GM21737 (cell line): ENCODE measurements around the gene TBC1D22B.

ENCODE experiments used
- ATAC-seq: cut with Tn5 transposase; IDR thresholded peaks from one replicate; pipeline ENCODE4 v1.9.1; 2021; ENCODE audit warnings: mild to moderate bottlenecking, moderate library complexity; ENCODE audit not compliant: unreplicated experiment

TBC1D22B gene

DNA sequence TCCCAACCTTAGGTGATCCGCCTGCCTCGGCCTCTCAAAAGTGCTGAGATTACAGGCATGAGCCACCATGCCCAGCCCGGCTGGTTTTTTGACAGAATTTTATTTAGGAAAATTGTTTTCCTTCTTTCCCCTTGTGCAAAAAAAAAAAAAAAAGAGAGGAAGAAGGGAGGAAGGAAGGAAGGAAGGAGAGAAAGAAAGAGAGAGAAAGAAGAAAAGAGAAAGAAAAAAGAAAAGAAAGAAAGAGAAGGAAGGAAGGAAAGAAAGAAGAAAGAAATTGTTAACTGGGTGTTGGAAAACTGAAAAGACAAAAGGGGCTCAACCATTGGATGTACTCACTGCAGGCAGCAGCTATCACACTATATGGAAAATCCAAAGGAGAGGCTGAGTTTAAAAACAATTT, 94.8 kb downstream of the TBC1D22B start:
- no peak for ATAC-seq

DNA sequence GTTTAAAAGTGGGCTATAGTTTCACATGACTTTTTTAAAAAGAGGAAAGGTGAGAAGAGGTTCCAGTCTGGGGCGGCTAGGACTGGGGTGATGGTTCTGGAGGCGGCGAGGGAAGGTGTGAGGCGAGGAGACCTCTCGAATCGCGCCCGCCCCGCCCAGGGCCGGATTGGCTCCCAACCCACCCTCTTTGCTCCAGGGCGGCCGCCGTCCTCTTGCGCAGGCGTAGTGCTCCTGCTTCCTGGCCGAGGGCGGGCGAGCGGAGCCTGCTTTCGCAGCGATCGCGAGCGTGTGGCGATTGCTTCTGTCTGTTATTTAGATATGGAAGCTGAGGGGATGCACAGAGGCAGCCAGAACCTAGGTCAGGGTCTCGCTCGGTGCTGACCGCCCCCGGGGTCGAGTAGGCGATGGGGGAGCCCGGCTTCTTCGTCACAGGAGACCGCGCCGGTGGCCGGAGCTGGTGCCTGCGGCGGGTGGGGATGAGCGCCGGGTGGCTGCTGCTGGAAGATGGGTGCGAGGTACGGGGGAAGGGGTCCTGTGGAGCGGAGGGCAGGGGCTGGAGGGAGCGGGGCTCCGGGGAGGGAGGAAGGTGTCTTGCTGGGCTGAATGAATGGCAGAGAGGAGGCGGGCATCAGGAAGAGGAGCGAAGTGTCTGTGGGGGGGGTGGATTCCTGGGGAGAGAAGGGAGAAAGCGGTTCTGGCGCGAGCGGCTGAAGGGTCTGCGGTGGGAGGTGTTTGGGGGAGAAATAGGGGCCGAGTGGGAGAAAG, 96.4 kb downstream of the TBC1D22B start, which contains the start of gene RNF8:
Gene RNF8, plus strand, starts transcription at position 223 of the 765 bp plus-strand sequence. Its CDS starts 182 bp downstream, at position 405.
- ATAC-seq: peak; percentile 91

DNA sequence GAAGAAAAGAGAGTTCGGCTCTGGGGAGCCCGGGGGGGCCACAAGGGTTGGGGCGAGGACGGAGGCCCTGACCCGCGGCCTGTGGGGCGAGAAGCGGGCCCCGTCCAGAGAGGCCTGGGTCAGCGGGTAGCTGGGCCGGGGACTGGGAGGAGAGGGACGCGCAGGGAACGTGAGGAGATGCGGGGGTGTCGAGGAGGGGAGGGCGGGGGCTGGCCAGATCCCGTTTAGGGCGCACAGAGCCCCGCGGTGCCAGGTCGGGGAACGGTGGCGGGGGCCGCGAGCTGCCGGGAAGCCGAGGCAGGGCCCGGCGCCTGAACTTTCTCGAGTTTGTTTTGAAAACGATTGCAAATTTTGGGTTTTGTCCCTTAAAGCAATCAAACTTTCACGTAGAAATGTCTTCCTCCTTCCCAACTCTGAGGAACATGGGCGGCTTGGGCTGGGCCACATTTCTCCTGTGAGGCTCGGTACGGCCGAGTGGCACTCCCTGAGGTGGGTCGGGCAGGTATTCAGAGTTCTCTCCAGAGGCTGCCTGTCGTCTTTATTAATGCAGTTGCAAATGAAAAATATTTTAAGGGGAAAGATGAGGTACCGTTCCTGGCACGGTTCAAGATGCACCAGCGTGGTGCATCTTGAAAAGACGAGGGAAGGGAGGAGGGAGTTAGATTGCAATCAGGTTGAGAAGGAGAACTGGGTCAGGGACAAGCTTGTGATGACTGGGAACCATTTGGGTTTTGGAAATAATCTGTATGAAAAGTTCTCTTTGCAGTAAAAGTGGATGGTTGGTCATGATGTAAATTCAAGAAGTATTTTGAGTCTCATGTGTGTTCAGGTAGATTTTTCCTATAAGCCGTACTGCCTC, 97.2 kb downstream of the TBC1D22B start:
- ATAC-seq: no peak

DNA sequence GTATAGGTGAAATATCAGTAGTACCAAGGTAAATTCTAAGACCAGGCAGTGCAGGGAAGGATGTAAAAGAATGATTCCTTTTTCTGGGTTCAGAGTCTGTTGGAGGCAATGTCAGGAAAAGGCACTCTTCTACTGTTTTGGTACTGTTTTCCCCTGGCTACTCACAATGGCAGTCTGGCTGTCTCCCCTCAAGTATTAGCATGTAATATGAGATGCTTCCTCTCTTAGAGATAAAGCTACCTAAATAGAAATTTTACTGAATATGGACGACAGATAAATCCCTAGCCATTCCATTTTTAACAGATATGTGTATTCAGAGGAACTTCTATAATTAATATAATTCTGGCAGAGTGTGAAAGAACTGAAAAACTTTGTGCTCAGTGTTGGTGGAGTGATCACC, 99.7 kb downstream of the TBC1D22B start:
- no peak for ATAC-seq

DNA sequence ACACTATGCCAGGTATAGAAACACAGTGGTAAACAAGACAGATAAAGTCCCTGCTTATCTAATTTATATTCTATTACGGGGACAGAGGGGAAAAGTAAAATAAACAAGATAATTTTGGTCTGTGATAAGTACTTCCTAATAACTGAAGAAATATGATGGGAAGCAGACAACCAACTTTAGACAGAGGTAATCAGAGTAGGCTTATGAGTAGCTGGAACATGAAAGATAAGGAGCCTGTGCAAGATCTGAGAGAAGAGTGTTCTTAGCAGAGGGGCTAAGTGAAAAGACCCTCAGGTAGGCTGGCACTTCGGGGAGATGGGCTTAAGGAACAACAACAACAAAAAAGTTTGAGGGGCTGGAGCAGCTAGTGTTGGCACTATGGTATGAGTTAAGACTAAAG, 100.3 kb downstream of the TBC1D22B start:
- ATAC-seq: no peak

DNA sequence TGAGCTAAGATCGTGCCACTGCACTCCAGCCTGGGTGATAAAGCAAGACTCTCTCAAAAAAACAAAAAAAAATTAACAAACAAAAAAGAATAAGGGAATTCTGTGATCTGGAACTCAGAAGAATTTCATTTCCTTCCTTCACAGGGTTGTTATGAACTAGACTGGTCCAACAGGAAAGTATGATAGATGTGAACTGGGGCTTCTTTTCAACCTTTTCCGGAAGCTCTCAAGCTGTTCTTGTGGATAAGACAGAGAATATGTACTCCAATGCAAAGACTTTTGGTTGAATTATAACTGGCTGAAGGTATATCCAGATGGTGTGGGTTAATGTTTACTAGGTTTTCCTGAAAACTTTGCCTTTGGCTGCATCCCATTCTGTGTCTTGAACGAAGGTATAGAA, 101.5 kb downstream of the TBC1D22B start:
- ATAC-seq: no peak

DNA sequence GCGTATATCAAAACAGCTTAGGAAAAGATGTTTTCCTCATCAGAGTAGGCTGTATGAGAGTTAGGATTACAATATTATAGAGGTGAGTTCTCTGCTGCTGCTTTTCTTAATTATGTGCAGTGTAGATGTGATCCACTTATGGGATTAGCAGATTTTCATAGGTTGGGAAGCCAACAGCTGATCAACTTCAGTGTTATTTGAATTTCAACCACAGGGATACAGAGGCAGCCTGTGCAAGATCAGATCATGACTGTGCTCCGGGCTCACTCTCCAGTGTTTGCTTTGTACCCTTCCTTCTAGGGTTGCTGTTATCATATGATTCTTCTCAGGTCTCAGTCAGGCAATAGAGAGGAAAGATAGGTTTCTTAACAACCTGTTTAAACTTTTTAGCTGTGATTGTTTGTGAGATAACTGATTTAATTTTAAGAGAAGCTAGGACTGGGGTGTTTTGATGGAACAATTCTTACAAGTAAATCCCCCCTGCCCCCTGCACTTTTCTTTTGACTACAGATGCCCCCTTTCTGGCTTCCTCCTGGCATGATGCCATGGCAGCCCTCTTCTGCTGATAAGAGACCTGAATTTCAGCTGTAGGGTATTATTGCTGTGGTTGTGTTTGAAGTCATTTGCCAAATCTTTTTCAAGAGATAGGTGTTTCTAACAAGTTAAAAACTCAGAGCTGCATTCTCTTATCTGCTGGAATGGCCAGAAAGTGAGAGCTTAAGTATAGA, 104.7 kb downstream of the TBC1D22B start:
- no peak for ATAC-seq

DNA sequence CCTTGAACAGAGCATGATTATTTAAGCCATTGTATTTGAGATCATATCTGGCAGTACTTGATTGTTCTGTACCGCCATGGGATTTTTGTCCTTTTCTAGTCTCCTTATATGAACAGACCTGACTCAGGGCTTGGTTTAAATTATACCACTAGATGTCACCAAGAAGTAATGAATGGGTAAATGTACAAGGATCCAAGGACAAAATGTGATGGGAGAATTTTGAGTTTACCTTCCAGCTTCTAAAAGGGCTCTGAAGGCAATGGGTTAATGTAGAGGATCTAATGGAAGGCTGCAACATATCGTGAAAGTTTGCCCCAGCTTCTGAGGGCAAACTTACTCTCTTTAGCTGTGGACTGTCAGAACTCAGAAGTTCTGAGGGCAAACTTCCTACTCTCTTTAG, 108.2 kb downstream of the TBC1D22B start:
- ATAC-seq: no peak

DNA sequence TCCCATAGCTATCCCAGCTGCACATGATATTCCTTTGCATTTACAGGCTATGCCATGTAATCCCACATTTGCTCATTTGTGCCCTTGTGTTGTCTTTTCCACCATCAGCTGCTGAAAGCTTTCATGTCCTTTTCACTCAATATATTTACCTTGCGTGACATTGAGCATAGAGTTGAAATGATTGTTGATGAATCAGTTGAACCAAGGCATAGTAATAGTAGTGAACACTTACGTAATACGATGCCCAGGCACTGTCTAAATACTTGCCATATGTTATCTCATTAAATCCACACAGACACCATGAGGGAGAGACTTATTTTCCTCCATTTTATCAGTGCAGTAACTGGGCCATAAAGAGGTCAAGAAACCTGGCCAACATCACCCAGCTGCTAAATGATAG, 109.3 kb downstream of the TBC1D22B start:
- ATAC-seq: no peak

DNA sequence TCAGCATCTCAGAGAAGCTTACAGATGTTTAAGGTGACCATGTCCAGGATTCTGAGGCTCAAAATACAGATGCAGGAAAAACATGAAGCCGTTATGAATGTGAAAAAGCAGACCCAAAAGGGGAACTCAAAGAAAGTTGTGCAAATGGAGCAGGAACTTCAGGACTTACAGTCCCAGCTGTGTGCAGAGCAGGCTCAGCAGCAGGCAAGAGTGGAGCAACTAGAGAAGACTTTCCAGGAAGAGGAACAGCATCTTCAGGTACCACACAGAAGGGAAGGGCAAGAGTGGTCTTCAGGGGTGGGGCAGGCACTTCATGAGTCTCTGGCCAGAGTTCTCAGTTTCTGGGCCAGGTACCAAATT, 111.4 kb downstream of the TBC1D22B start:
- ATAC-seq: no peak

DNA sequence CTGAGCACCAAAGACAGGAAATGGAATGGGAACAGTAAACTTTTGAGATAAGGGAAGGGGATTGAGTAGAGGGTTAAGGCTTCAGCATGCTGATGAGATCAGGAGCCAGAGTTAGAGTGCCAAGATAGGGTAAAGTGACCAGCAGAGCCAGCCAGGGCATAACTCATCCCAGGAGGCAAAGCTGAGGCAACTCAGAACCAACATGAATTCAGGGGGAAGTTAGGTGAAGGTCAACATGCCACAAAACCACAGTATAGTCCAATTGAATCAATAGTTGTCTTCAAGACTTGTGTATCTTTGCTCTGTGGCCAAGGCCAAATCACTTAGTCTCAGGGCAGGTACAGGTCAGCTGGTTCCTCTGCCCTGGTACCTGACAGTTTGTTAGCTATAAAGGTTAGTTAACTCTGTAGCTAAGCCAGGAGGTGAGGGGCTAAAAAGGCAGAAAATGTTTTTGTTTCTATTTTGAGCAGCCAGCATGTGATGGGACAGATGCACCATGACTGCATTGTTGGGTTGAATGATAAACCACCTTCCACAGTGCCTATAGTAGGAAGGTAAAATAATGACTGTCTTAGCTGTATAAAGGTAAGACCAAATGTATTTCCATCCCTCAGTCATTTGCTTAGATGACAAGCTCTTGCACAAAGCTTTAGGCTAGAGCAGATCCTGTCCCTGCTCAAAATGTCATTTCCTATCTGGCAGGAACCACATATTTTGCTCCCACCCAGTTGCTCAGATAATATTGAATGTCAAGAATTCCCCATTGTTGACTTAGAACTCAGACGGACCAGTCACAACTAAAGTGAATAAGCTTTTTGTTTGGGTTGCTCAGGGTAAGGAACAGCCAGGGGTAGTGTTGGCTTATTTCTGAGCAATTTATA, 112.0 kb downstream of the TBC1D22B start:
- ATAC-seq: no peak

DNA sequence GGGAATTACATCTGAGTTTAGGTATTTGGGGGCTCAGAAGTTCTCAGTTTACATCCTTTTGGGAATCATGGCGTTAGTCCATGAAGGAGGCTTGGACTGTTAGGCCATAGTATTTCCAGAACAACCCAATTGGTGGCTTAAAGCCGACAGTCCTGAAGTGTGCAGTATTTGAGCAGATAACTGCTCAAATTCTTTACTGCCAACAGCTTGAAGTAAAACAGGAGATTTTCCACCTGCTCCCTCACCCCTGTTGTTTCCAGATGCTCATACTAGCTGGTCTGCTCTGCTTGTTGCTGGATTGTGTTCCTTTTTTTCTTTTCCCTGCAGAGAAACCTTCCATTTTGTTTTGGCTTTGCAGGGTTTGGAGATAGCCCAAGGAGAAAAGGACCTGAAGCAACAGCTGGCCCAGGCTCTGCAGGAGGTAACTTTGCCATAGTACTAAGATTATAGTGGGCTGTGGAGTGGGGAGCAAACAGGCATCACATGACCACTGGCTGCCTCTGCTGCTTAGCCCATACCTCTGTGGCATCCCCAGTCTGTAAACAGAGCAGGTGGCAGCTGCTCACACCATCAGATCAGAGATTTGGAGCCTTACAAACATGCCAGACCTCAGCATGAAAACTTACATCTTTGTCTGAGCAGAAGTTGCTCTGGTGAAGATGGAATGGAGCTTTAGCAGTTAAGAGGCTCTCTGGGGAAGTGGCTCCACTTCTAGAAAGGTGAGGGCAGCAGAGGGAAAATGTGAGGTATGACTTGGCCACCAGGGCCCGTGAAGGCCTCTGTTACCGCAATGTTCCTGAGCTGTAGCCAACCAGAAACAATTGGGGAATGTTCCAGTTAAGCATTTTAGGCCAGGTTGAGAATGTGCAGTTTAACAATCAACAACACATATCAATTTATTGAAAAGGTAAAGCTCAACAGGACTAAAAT, 113.8 kb downstream of the TBC1D22B start:
- ATAC-seq: no peak

DNA sequence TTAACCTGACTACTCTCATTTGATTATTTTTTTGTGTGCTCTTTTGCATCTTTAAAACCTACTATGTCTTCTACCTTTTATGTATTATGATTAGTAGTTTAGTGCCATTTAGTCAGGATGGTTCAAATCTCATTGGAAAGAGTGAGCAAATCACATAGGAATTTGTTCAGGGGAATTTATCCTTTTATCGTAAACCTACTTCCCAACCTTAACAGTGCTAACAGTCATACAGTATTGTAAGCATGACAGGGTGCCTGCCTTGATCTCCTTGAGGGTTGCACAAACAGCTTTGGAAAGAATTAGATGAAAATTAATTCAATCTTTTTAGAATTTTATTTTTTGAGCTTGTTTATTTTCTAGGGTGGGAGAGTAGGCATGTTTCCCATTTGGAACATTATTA, 114.5 kb downstream of the TBC1D22B start:
- no peak for ATAC-seq

DNA sequence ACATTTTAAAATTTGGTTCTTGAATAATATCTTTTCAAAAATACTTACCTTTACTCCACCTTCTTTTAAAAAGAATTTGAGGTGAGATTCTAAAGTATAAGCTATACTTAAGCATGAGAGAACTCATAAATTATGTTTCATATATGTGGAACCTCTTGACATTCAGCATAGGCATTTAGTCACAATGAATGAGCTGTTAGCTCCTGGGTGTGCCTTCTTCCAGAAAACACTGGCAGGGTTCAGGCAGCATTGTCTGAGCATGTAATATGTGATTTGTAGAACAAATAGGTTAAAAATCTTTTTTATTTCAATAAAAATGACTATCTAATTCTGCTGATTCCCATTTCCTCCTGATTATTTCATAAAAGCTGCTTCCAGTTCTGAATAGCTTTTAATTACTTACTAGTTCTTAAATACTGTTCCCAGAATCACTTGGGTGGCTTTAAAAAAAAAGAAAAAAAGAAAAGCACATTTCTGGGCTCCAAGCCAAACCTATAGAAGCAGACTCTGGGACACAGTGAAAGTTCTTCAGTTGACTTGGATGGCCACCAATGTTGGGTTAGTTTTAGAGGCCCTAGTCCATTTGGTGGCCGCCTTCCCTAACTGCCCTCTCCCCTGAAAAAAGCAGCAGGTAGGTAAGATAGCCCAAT, 116.4 kb downstream of the TBC1D22B start:
- ATAC-seq: no peak

DNA sequence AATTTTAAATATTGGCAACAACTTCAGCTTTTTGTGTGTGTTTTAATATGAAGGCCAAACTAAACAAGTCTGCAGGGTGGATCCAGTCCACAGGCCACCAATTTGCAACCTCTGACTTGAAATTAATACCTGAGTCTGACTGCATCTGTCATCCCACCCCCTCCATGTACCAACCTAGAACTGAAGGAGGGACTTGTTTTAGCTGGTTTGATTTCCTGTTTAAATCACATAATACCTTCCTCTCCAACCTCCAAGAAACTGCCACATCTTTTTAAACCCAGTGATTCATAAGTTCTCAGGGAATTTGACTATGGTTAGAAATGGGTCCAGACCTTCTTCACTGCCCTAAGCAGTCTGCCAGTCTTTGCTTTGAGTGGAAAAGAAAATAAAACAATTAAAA, 117.8 kb downstream of the TBC1D22B start:
- no peak for ATAC-seq

DNA sequence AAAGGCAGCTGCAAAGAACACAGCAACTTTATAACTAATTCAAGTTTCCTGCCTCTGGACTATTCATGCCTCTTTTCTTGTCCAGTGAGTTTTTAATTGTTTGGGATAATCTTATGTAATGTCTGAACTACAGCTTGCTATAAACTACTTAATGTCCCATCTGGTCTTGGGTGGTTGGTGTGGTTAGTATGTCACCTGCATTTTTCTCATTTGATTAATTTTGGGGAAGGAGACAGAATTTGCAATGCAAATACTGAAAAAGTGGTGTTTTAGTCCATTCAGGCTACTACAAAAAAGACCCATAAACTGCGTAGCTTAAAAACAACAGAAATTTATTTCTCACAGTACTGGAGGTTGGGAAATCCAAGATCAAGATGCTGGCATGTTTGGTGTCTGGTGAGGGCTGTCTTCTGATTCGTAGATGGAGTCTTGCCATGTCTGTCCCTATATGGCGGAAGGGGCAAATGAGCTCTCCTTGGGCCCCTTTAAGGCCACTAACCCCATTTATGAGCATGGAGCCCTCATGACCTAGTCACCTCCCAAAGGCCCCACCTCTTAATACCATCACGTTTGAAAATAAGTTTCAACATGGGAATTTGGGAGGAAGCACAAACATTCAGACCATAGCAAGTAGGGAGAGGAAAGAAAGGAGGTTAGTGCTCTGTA, 118.6 kb downstream of the TBC1D22B start:
- no peak for ATAC-seq

DNA sequence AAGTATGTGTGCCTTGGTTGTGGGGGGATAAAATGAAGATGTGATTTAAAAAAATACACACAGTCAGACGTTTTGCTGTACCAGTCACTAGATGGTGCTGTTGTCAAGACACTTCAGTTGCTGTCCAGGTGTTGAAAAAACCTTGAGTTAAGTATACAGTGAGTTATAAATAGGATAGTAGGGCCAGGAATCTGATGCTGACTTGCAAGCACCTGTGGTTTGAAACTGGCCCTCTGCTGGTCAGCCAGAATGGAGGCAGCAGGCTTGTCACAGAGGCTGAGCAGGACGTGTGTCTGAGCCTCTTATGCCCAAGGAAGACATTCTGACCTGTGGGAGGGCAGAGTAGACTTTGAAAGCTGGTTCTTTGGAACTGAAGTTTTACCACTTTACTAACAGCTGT, 124.0 kb downstream of the TBC1D22B start:
- ATAC-seq: peak; percentile 54
